GM21526 (cell line): ENCODE data around the gene FHOD3.

Source experiments
- ATAC-seq: cut with Tn5 transposase; IDR thresholded peaks from one replicate; pipeline ENCODE4 v1.9.1; 2021; ENCODE audit warnings: moderate library complexity; ENCODE audit not compliant: unreplicated experiment, low FRiP score

FHOD3 gene

GRCh38 chr18:36321658-36322407 lies 24.3 kb downstream of the FHOD3 start:
- no peak for ATAC-seq

- no peak for ATAC-seq
These were observed 24.9 kb downstream of the FHOD3 start for GRCh38 chr18:36322408-36322728.

- ATAC-seq, result no peak
These were observed 25.2 kb downstream of the FHOD3 start for GRCh38 chr18:36322734-36323133.

GRCh38 chr18:36323421-36323820 lies 25.9 kb downstream of the FHOD3 start:
- no peak for ATAC-seq

DNA sequence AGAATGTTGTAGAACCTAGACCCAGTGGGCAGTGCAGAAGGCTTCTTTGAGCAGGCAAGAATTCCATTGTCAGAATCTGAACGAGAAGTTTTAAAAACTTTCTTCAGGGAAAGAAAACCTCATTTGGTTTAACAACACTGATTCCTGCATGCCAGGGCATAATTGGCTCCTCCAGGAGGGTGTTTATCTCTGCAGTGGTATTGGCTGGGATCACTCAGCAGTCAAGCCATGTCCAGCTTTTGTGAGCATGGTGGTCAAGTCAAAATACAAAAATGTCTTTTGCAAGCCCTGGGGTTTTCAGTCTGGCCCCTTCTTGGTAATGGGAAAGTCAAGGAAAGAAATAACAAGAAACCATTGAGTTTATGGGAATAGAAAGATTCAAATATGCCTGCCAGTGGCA lies 28.3 kb downstream of the FHOD3 start:
- no peak for ATAC-seq

GRCh38 chr18:36326771-36327170 lies 29.3 kb downstream of the FHOD3 start:
- no peak for ATAC-seq

GRCh38 chr18:36327352-36328316 lies 30.1 kb downstream of the FHOD3 start:
- ATAC-seq, result no peak

GRCh38 chr18:36328385-36328858 lies 30.9 kb downstream of the FHOD3 start:
- ATAC-seq, result no peak

DNA sequence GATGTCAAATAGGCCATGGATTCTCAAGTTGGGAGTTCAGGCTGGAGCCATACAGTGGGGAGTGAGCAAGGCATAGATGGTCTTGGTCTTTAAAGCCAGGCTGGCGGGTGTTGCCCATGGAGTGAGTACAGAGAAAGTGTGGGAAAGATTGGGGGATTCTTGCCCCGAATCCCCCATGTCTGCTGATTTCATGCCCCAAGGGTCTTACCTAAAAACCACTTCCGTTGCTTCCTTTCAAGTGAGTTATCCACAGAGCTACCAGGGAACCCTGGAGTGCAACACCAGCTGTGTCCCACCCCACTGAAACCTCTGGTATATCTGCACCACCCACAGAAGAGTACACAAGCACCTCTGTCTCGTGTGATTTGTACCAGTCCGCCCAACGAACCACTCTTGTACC lies 31.4 kb downstream of the FHOD3 start:
- no peak for ATAC-seq

- ATAC-seq, result no peak
These were observed 32.3 kb downstream of the FHOD3 start for GRCh38 chr18:36329684-36330434.

- no peak for ATAC-seq
These were observed 33.0 kb downstream of the FHOD3 start for GRCh38 chr18:36330435-36331052.

- ATAC-seq, result no peak
These were observed 34.0 kb downstream of the FHOD3 start for GRCh38 chr18:36331521-36331971.

- ATAC-seq, result no peak
These were observed 35.9 kb downstream of the FHOD3 start for GRCh38 chr18:36333414-36333813.

- ATAC-seq, result no peak
These were observed 37.3 kb downstream of the FHOD3 start for GRCh38 chr18:36334798-36335197.

DNA sequence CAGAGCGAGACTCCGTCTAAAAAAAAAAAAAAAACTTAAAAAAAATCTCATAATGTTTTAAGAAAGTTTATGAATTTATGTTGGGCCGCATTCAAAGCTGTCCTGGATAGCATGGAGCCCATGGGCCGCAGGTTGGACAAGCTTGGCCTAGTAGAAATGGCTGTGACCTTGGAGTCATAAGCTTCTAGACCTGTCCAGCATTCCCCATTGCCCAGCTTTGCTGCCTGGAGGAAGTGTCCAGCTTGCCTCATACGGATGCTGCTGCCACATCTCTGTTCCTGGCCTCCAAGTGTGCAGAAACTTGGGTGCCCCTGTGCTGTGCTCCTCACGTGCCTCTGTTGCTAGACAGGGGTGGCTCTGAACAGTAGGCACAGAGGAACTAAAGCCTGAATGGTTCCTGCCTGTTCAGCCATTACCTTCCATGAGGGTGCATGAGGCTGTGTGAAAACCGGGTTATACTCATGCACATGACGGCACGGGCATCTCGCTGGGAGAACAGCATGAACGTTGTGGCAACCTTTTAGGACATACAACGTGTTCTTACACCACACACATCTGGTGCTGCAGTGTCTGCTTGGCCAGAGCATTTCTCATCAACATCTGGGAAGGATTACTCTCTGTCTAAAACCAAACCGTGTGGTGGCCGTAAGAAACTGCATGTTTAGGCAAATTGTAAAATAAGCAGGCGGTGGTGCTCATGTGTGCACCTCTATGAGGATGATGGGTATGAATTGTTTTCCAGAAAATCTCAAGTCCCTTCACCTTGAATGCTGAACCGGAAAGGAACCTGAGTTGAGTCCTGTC lies 38.2 kb downstream of the FHOD3 start:
- ATAC-seq, result no peak

DNA sequence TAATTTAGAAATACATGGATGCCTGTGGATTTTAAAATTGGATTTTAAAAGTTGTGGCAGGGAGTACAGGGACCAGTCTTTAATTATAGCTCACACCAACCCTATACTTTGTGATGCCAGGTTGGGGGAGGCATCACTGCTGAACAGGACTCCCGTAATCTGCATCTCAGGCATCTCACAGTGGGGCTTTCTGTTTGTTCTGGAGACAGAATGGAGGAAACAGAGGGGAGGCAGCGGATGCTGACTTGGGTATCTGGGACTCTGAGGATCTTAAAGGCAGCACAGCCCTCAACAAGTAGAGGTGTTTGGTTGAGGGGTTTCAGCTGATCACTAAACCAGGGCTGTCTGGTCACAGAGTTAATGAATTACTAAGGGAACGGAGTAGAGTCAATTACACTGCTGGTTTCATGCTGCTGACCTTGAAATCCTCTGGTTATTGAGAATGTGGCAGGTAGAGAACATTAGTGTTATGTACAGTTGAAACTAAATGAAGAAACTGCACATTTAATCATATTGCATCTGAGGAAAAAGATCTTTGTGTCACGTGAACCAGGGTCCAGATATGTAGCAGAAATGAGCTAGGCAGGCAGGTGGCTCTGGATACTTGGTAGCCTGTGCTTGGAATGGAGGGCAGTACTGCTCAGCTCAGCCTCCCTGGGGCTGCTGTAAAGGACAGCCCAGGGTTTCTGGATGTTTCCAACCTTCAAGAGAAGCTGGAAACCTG lies 40.3 kb downstream of the FHOD3 start:
- ATAC-seq, result no peak

DNA sequence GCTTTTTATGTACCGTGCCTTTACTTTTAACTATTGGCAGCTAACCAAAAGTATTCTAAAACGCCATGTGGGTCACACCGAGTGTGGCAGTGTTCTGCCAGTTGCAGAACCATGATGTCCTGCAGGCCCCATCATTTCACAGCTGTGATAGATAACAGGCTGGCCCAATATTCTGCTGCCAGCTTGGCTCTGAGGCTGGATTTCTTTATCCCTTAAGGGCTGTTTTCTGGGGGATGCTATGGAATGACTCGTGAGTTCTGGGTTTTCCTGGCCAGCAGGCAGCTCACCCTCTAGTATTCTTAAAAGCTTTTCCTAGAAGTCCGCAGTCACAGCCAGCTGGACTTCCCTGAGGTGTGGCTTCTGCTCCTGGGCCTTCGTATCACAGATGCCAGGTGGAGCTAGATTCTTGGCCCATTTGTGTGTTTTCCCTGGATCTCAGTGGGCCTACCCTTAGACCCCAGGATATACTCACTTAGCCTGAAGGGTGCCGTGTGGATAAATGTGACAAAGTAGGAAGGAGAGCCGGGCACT lies 41.0 kb downstream of the FHOD3 start:
- ATAC-seq, result no peak

DNA sequence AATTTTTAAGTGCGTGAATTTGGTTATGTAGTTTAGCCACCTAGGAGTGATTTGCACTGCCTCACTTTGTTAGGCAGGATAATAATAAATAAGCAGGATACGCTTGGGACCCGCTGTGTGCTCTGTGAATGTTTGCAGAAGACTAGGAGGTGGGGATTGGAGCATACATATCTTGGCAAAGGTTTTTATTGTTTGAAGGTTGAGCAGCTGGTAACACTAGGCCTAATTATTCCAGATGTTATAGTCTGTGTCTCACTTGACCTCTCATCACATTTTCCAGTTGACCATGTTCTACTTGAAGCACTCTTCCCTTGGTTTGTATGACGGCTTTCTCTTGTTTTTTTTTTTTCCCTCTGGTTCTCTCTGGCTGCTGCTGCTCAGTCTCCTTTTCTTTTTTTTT lies 42.7 kb downstream of the FHOD3 start:
- ATAC-seq, result no peak

- ATAC-seq, result no peak
These were observed 44.4 kb downstream of the FHOD3 start for GRCh38 chr18:36341944-36342343.
